ENCODE measurements around the gene CRYBA4. TPM values are rescaled to one million over a fixed set of nuclear protein-coding genes. Genes with fewer than 3 reads are reported as not detected.

Gene CRYBA4
- polyA plus RNA-seq, 1 of the 3 experiments (the other 2 are of a cell fraction): not detected

GRCh38 chr22:26617271-26618199 is 4.2 kb upstream of the CRYBA4 start, which contains the start of gene CRYBB1 (continued):
- TF ChIP-seq FOXJ3 (CRISPR knock-in tag; IDR thresholded peaks at IDR 0.05) (0 out of 2 replicates have a peak, but pooled peaks have one; percentile 22), TAF1 (IDR thresholded peaks at IDR 0.05; ENCODE audit: borderline replicate concordance, low read depth, low read length) (no peak)

- no peaks in the 10 kb centered on the region for H4K20me1 ChIP-seq (ENCODE audit: insufficient read depth)
- H3K4me1 ChIP-seq (ENCODE audit: control insufficient read depth in 1 of 2, insufficient read depth in 2 of 2, low read depth in 1 of 2, low read length in 1 of 2): peaks cover 0 to 27% of the 10 kb centered on the region in 2 experiments; a peak in 3 of 4 replicates
- ChIA-PET CTCF (interaction anchor here (0.6 to 1.1 kb wide), 2 partner anchors 252 to 257 kb away, joined by 3 to 4 read pairs; no protein-coding TSS in a partner anchor), POLR2A (no interaction called here)
- 0 out of 2 replicates have a peak, but pooled peaks have one; percentile 8 for TF ChIP-seq RCOR1 (IDR thresholded peaks at IDR 0.05; ENCODE audit: low read length)
- TF ChIP-seq EP300 (IDR thresholded peaks at IDR 0.05; ENCODE audit: borderline replicate concordance in 1 of 2, low read depth in 1 of 2, low read length in 1 of 2): no peak
- H3K27ac ChIP-seq (ENCODE audit: low read depth in 2 of 2, low read length in 1 of 2): peak overlapping the region in 1 of 2 experiments; percentile 60; a peak in 2 of 4 replicates
- H3K4me3 ChIP-seq (ENCODE audit: low read depth in 2 of 2, low read length in 1 of 2): no peak overlapping the region
- H3K27me3 ChIP-seq (ENCODE audit: insufficient read depth): no peaks in the 10 kb centered on the region; the same call in 1 of the 2 replicates
- H3F3A ChIP-seq (replicated peaks; ENCODE audit: insufficient read depth): no peaks in the 10 kb centered on the region
- H2AFZ ChIP-seq (ENCODE audit: low read depth): no peak overlapping the region
- no peak overlapping the region for H3K4me2 ChIP-seq
- H3K9me2 ChIP-seq: no peaks in the 10 kb centered on the region
- no peaks in the 10 kb centered on the region for H3K9me3 ChIP-seq
- 85% methylated on average over 8 of the region's 8 CpGs for WGBS (ENCODE audit: low lambda C conversion rate)
- DNase-seq: no peak
- no peaks in the 10 kb centered on the region for H3K36me3 ChIP-seq (replicated peaks in 1 of 2; ENCODE audit: control insufficient read depth in 1 of 2, insufficient read depth in 2 of 2, low read length in 1 of 2)
- H3K79me2 ChIP-seq (ENCODE audit: insufficient read depth): no peaks in the 10 kb centered on the region
- no peak overlapping the region for H3K9ac ChIP-seq
These were observed 3.3 kb upstream of the CRYBA4 start for GRCh38 chr22:26618455-26618854.

- Histone ChIP-seq H3K36me3 (replicated peaks in 1 of 2; ENCODE audit: control insufficient read depth in 1 of 2, insufficient read depth in 2 of 2, low read length in 1 of 2) (no peaks in the 10 kb centered on the region), H3K9ac (no peak overlapping the region), H4K20me1 (ENCODE audit: insufficient read depth) (no peaks in the 10 kb centered on the region), H3K4me3 (ENCODE audit: low read depth in 2 of 2, low read length in 1 of 2) (no peak overlapping the region), H3K4me1 (ENCODE audit: control insufficient read depth in 1 of 2, insufficient read depth in 2 of 2, low read depth in 1 of 2, low read length in 1 of 2) (peaks cover 0 to 23% of the 10 kb centered on the region in 2 experiments; a peak in 3 of 4 replicates), H3K9me3 (no peaks in the 10 kb centered on the region), H3F3A (replicated peaks; ENCODE audit: insufficient read depth) (no peaks in the 10 kb centered on the region), H3K9me2 (no peaks in the 10 kb centered on the region), H3K27me3 (ENCODE audit: insufficient read depth) (no peaks in the 10 kb centered on the region; the same call in 1 of the 2 replicates), H3K4me2 (no peak overlapping the region), H3K79me2 (ENCODE audit: insufficient read depth) (no peaks in the 10 kb centered on the region), H2AFZ (ENCODE audit: low read depth) (no peak overlapping the region), H3K27ac (ENCODE audit: low read depth in 2 of 2, low read length in 1 of 2) (no peak overlapping the region)
- no peak for DNase-seq
- ChIA-PET CTCF (no interaction called here), POLR2A (no interaction called here)
- TF ChIP-seq TAF1 (IDR thresholded peaks at IDR 0.05; ENCODE audit: borderline replicate concordance, low read depth, low read length): no peak
- TF ChIP-seq MEF2A (IDR thresholded peaks at IDR 0.05; ENCODE audit: borderline replicate concordance, low read depth): no peak
- TF ChIP-seq TCF12 (IDR thresholded peaks at IDR 0.05): no peak
- 63% methylated on average over 5 of the region's 6 CpGs for WGBS (ENCODE audit: low lambda C conversion rate)
These were observed 2.3 kb upstream of the CRYBA4 start for GRCh38 chr22:26619510-26619909.

- ChIA-PET CTCF (no interaction called here), POLR2A (no interaction called here)
- H2AFZ ChIP-seq (ENCODE audit: low read depth): no peak overlapping the region
- DNase-seq: no peak
- H4K20me1 ChIP-seq (ENCODE audit: insufficient read depth): no peaks in the 10 kb centered on the region
- TF ChIP-seq CHD2 (IDR thresholded peaks at IDR 0.05; ENCODE audit: low read length, partially characterized antibody): no peak
- no peak for TF ChIP-seq FOSL2 (IDR thresholded peaks at IDR 0.05; ENCODE audit: borderline replicate concordance, low read depth)
- TF ChIP-seq EP300 (IDR thresholded peaks at IDR 0.05; ENCODE audit: borderline replicate concordance in 1 of 2, low read depth in 1 of 2, low read length in 1 of 2): no peak
- TF ChIP-seq NFIC (IDR thresholded peaks at IDR 0.05; ENCODE audit: borderline replicate concordance): no peak
- TF ChIP-seq NRF1 (IDR thresholded peaks at IDR 0.05; ENCODE audit: low read depth, low read length): no peak
- TF ChIP-seq SMC3 (IDR thresholded peaks at IDR 0.05; ENCODE audit: low read depth, low read length): no peak
- no peak for TF ChIP-seq POLR2AphosphoS5 (IDR thresholded peaks at IDR 0.05; ENCODE audit: low read depth, low read length)
- TF ChIP-seq USF1 (IDR thresholded peaks at IDR 0.05; ENCODE audit: borderline replicate concordance, low read depth): no peak
- TF ChIP-seq ELF1 (IDR thresholded peaks at IDR 0.05): no peak
- H3K4me1 ChIP-seq (ENCODE audit: control insufficient read depth in 1 of 2, insufficient read depth in 2 of 2, low read depth in 1 of 2, low read length in 1 of 2): peaks cover 0 to 23% of the 10 kb centered on the region in 2 experiments; a peak in 3 of 4 replicates
- no peaks in the 10 kb centered on the region; the same call in 1 of the 2 replicates for H3K27me3 ChIP-seq (ENCODE audit: insufficient read depth)
- no peaks in the 10 kb centered on the region for H3K9me3 ChIP-seq
- H3K79me2 ChIP-seq (ENCODE audit: insufficient read depth): no peaks in the 10 kb centered on the region
- H3K27ac ChIP-seq (ENCODE audit: low read depth in 2 of 2, low read length in 1 of 2): no peak overlapping the region
- no peak overlapping the region for H3K4me2 ChIP-seq
- H3K36me3 ChIP-seq (replicated peaks in 1 of 2; ENCODE audit: control insufficient read depth in 1 of 2, insufficient read depth in 2 of 2, low read length in 1 of 2): no peaks in the 10 kb centered on the region
- no peaks in the 10 kb centered on the region for H3F3A ChIP-seq (replicated peaks; ENCODE audit: insufficient read depth)
- no peaks in the 10 kb centered on the region for H3K9me2 ChIP-seq
- 88% methylated on average over 2 of the region's 2 CpGs for WGBS (ENCODE audit: low lambda C conversion rate)
- H3K4me3 ChIP-seq (ENCODE audit: low read depth in 2 of 2, low read length in 1 of 2): no peak overlapping the region
- no peak overlapping the region for H3K9ac ChIP-seq
These were observed 1.6 kb upstream of the CRYBA4 start for GRCh38 chr22:26620197-26620596.
